SK-N-SH (cell line): ENCODE data around the gene MAP4K3. TPM values are rescaled to one million over a fixed set of nuclear protein-coding genes. Genes with fewer than 3 reads are reported as not detected.
"Not testable (repeated sequence)": the region's sequence is repeated elsewhere in the genome, so short reads cannot be mapped to it uniquely, and the experiment has no call there.

Source experiments
- CTCF ChIA-PET: fragments of 300-600, 350-600 bp; formaldehyde crosslinking; extraction: SDS; loops from one replicate; lab custom pipeline; 2021; lab: Yijun Ruan, JAX
- POLR2A ChIA-PET: fragments of 350-600 bp; sonication (Branson Sonifier 250); formaldehyde crosslinking; extraction: SDS; loops from one replicate; lab custom pipeline; 2020; ENCODE audit warnings: antibody characterized with exemption, inconsistent platforms; lab: Yijun Ruan, JAX
- DNase-seq: peaks from one replicate; pipeline ENCODE4 v3.0.0; 2012
- H2AFZ ChIP-seq: fragments of 200-600 bp; sonication (generic); 2 replicates; pipeline ENCODE4 v1.8.1; 2016; ENCODE audit warnings: antibody characterized with exemption, mild to moderate bottlenecking, low read depth
- H3F3A ChIP-seq: fragments of 200-600 bp; sonication (generic); replicated peaks from 2 replicates; pipeline ENCODE3; 2016; ENCODE audit warnings: antibody characterized with exemption, mild to moderate bottlenecking; ENCODE audit not compliant: insufficient read depth
- H3K27ac ChIP-seq, 2 experiments: fragments of 200-500 bp in 1 of 2; fragments of 200-600 bp in 1 of 2; sonication (Bioruptor generic) in 1 of 2; sonication (generic), shearing (Covaris generic) in 1 of 2; 2 replicates each; pipeline versions ENCODE4 v1.5.1 to v1.6.1; 2014 to 2016; ENCODE audit warnings: low read depth in 2 of 2, inconsistent platforms in 1 of 2, low read length in 1 of 2, mild to moderate bottlenecking in 1 of 2, mixed read lengths in 1 of 2
- H3K27me3 ChIP-seq: fragments of 200-600 bp; sonication (generic), shearing (Covaris generic); 2 replicates; pipeline ENCODE4 v1.6.1; 2016; ENCODE audit warnings: mixed run types; ENCODE audit not compliant: insufficient read depth
- H3K36me3 ChIP-seq, 2 experiments: fragments of 200-500 bp in 1 of 2; fragments of 200-600 bp in 1 of 2; sonication (Bioruptor generic) in 1 of 2; sonication (generic) in 1 of 2; replicated peaks in 1 of 2; 2 replicates each; pipeline versions ENCODE3 to v1.5.1; 2014 to 2016; ENCODE audit warnings: low read length in 1 of 2, mild to moderate bottlenecking in 1 of 2; ENCODE audit not compliant: insufficient read depth in 2 of 2, control insufficient read depth in 1 of 2
- H3K4me1 ChIP-seq, 2 experiments: fragments of 200-500 bp in 1 of 2; fragments of 200-600 bp in 1 of 2; sonication (Bioruptor generic) in 1 of 2; sonication (generic), shearing (Covaris generic) in 1 of 2; 2 replicates each; pipeline versions ENCODE4 v1.5.1 to v1.6.1; 2014 to 2016; ENCODE audit warnings: low read depth in 1 of 2, low read length in 1 of 2, mixed run types in 1 of 2; ENCODE audit not compliant: insufficient read depth in 2 of 2, control insufficient read depth in 1 of 2
- H3K4me2 ChIP-seq: fragments of 200-600 bp; sonication (generic), shearing (Covaris generic); 2 replicates; pipeline ENCODE4 v1.6.1; 2017; ENCODE audit warnings: mixed run types
- H3K4me3 ChIP-seq, 2 experiments: fragments of 200-500 bp in 1 of 2; fragments of 200-600 bp in 1 of 2; sonication (Bioruptor generic) in 1 of 2; sonication (generic), shearing (Covaris generic) in 1 of 2; 2 replicates each; pipeline versions ENCODE4 v1.5.1 to v1.8.1; 2014 to 2016; ENCODE audit warnings: low read depth in 2 of 2, inconsistent platforms in 1 of 2, low read length in 1 of 2, mild to moderate bottlenecking in 1 of 2, mixed read lengths in 1 of 2, moderate library complexity in 1 of 2
- H3K79me2 ChIP-seq: fragments of 200-600 bp; sonication (generic); 2 replicates; pipeline ENCODE4 v1.8.1; 2017; ENCODE audit warnings: mild to moderate bottlenecking; ENCODE audit not compliant: insufficient read depth
- H3K9ac ChIP-seq: fragments of 200-600 bp; sonication (generic); 2 replicates; pipeline ENCODE4 v1.6.1; 2017; ENCODE audit warnings: mixed run types
- H3K9me2 ChIP-seq: fragments of 200-600 bp; sonication (generic); 2 replicates; pipeline ENCODE4 v1.6.1; 2017; ENCODE audit warnings: mixed run types
- H3K9me3 ChIP-seq: fragments of 200-600 bp; sonication (generic); 2 replicates; pipeline ENCODE4 v1.6.1; 2017; ENCODE audit warnings: mixed run types, mild to moderate bottlenecking, moderate library complexity
- H4K20me1 ChIP-seq: fragments of 200-600 bp; sonication (generic); 2 replicates; pipeline ENCODE4 v1.6.1; 2017; ENCODE audit warnings: mild to moderate bottlenecking, mixed run types; ENCODE audit not compliant: insufficient read depth
- CTCF ChIP-seq: fragments of 200-600 bp; sonication (generic); IDR thresholded peaks from 2 replicates; pipeline ENCODE4 v1.6.1; 2017; ENCODE audit warnings: antibody characterized with exemption, mild to moderate bottlenecking, moderate library complexity
- FOXJ3 ChIP-seq: sonication (generic); formaldehyde crosslinking; IDR thresholded peaks from 2 replicates; pipeline ENCODE4 v1.5.1; 2020; ENCODE audit warnings: mild to moderate bottlenecking, missing genetic modification reagents
- FOXM1 ChIP-seq: IDR thresholded peaks from 2 replicates; pipeline ENCODE4 v1.4.0; 2012; ENCODE audit warnings: low read depth, mild to moderate bottlenecking
- GABPA ChIP-seq: IDR thresholded peaks from 2 replicates; pipeline ENCODE4 v1.4.0; 2012; ENCODE audit warnings: low read depth, mild to moderate bottlenecking
- RCOR1 ChIP-seq: fragments of 150-350 bp; IDR thresholded peaks from 2 replicates; pipeline ENCODE4 v1.6.1; 2017; ENCODE audit warnings: antibody characterized with exemption, low read length
- REST ChIP-seq: IDR thresholded peaks from 2 replicates; pipeline ENCODE4 v1.6.1; 2012; ENCODE audit warnings: mild to moderate bottlenecking, low read depth, low read length, moderate library complexity
- SIN3A ChIP-seq: IDR thresholded peaks from 2 replicates; pipeline ENCODE4 v1.6.1; 2012; ENCODE audit warnings: low read depth, mild to moderate bottlenecking, low read length, moderate library complexity, borderline replicate concordance
- TAF1 ChIP-seq: IDR thresholded peaks from 2 replicates; pipeline ENCODE4 v1.6.1; 2012; ENCODE audit warnings: low read depth, mild to moderate bottlenecking, low read length, moderate library complexity, borderline replicate concordance
- TCF12 ChIP-seq: IDR thresholded peaks from 2 replicates; pipeline ENCODE4 v1.4.0; 2012
- USF2 ChIP-seq: fragments of 150-350 bp; IDR thresholded peaks from 2 replicates; pipeline ENCODE4 v1.6.1; 2017; ENCODE audit warnings: antibody characterized with exemption, low read length, low read depth, borderline replicate concordance
- YY1 ChIP-seq: IDR thresholded peaks from 2 replicates; pipeline ENCODE4 v1.4.0; 2012; ENCODE audit warnings: low read depth, mild to moderate bottlenecking
- WGBS: methylation state at CpG from one replicate; pipeline ENCODE4 v1.1.6; 2017; ENCODE audit warnings: low lambda C conversion rate; 5-methylcytosine and 5-hydroxymethylcytosine counted together
- polyA plus RNA-seq, 3 experiments: library from polyadenylated mRNA; depleted of rRNA; stranded (reverse); fragments of >200 nt; gene quantifications; 2 replicates each; pipeline ENCODE4 v1.2.3, GENCODE V29; 2012

Gene MAP4K3
- polyA plus RNA-seq, 1 of the 3 experiments (the other 2 are of a cell fraction) = 8.8 TPM

GRCh38 chr2:39246382-39246980, 190.6 kb downstream of the MAP4K3 start:
- Histone ChIP-seq H2AFZ (no peak overlapping the region), H3K9ac (no peak overlapping the region), H3F3A (peaks cover 9% of the 10 kb centered on the region), H3K27ac (no peak overlapping the region)
- WGBS = 97% methylated on average over 1 of the region's 1 CpG
- TF ChIP-seq USF2 (no peak), FOXM1 (no peak), FOXJ3 (CRISPR knock-in tag) (no peak), RCOR1 (no peak), GABPA (no peak), SIN3A (no peak), CTCF (no peak), TAF1 (no peak), YY1 (no peak), REST (no peak), TCF12 (no peak)
- TF ChIP-seq, all 33 proteins: peak for 0
- H3K9me3 ChIP-seq = no peaks in the 10 kb centered on the region
- H3K4me3 ChIP-seq = no peak overlapping the region
- DNase-seq = no peak
- H3K79me2 ChIP-seq = no peaks in the 10 kb centered on the region
- no peaks in the 10 kb centered on the region for H3K9me2 ChIP-seq
- H4K20me1 ChIP-seq = no peaks in the 10 kb centered on the region
- H3K36me3 ChIP-seq = peaks cover 20 to 32% of the 10 kb centered on the region in 2 experiments
- ChIA-PET CTCF (interaction anchor here (1.1 to 1.3 kb wide), 2 partner anchors 19 to 450 kb away, joined by 3 read pairs; no protein-coding TSS in a partner anchor), POLR2A (no interaction called here)
- peaks cover 0 to 7% of the 10 kb centered on the region in 2 experiments; a peak in 2 of 4 replicates for H3K4me1 ChIP-seq
- no peaks in the 10 kb centered on the region for H3K27me3 ChIP-seq
- no peak overlapping the region for H3K4me2 ChIP-seq

GRCh38 chr2:39244963-39245625, 192.0 kb downstream of the MAP4K3 start:
- DNase-seq, H2AFZ ChIP-seq: not testable (repeated sequence)

More at GRCh38 chr2:39244963-39245625, 192.0 kb downstream of the MAP4K3 start:
- H3K4me3 ChIP-seq, H4K20me1 ChIP-seq, H3F3A ChIP-seq, H3K9ac ChIP-seq, H3K27ac ChIP-seq, H3K9me3 ChIP-seq, H3K4me1 ChIP-seq, H3K27me3 ChIP-seq, H3K79me2 ChIP-seq, H3K9me2 ChIP-seq, H3K4me2 ChIP-seq: not testable (repeated sequence)
- ChIA-PET POLR2A (interaction anchor here (1.7 kb wide), 1 partner anchor 26 kb away, joined by 3 read pairs; no protein-coding TSS in a partner anchor), CTCF (interaction anchor here (0.6 to 1.3 kb wide), 5 partner anchors 8 to 296 kb away, joined by 3 to 4 read pairs (median 3); no protein-coding TSS in a partner anchor)
- peaks cover 14 to 18% of the 10 kb centered on the region in 2 experiments for H3K36me3 ChIP-seq
- 94% methylated on average over 31 of the region's 31 CpGs for WGBS
